Measurements from ENCODE around the gene DDX31. TPM values are rescaled to one million over a fixed set of nuclear protein-coding genes. Genes with fewer than 3 reads are reported as not detected.

The DDX31 gene
- total RNA-seq, 1 donor, result 11.6 TPM

DNA sequence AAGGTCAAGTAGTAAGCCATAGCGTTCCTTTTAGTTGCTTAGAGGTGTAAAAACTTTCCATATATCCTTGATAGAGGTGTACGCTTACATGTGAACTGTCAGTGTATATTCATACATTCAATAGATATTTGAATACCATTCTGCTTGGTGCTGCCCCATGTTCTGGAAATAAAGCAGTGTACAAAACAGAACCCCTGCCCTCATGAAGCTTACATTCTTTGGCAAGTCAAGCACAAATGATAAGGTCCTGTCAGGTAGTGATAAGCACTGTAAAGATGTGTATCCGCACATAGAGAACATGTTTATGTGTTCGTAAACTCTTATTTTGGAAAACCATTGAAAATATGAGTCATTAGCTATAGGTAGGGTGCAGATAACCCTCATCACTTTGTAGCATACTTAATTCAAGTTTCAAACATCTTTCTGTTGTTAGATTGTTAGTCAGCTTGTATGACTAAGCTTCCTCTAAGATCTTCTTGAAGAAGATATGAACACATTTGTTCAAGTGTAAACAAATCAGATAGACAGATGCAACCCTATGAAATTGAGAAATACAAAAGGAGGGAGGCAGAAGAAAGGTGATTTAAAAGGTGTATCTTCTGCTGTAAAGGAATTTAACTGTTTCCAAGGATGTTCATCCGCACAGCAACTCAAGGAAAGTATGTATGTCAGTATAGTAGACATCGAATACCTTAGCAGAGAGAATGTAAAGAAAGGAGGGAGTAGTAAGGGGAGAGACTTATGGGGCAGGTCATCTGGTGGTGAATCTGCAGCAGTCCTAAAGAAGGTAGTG is 2.0 kb upstream of the DDX31 start:
- no peaks in the 10 kb centered on the region for H3K9me3 ChIP-seq (ENCODE audit: low read depth, low read length)
- peak overlapping the region; percentile 83 for H3K4me2 ChIP-seq (ENCODE audit: insufficient read depth, low read length)
- H3K27ac ChIP-seq (ENCODE audit: low read depth, low read length), result peak overlapping the region; percentile 99
- no peak for TF ChIP-seq CTCF (IDR thresholded peaks at IDR 0.05; ENCODE audit: extremely low read depth, low read depth, low read length)
- H4K20me1 ChIP-seq (ENCODE audit: insufficient read depth, low read length), result peaks cover 51% of the 10 kb centered on the region
- no peaks in the 10 kb centered on the region for H3K36me3 ChIP-seq (ENCODE audit: insufficient read depth, low read length)
- DNase-seq (ENCODE audit: insufficient read length, low spot score, missing footprints), result no peak
- peaks cover 24% of the 10 kb centered on the region for H3K4me1 ChIP-seq (ENCODE audit: insufficient read depth, low read length)
- no peak overlapping the region for H2AFZ ChIP-seq (ENCODE audit: low read length)
- H3K79me2 ChIP-seq (ENCODE audit: insufficient read depth, low read length), result peaks cover 84% of the 10 kb centered on the region
- H3K27me3 ChIP-seq (ENCODE audit: insufficient read depth, low read length), result no peaks in the 10 kb centered on the region
- H3K4me3 ChIP-seq (ENCODE audit: insufficient read depth, low read length), result peak overlapping the region; percentile 98

- peak within 1 kb of the TSS; percentile 97 for H2AFZ ChIP-seq (ENCODE audit: low read length)
- no peak for TF ChIP-seq CTCF (IDR thresholded peaks at IDR 0.05; ENCODE audit: extremely low read depth, low read depth, low read length)
- H4K20me1 ChIP-seq (ENCODE audit: insufficient read depth, low read length), result peaks cover 46% of the 10 kb centered on the region
- peak; percentile 96 for DNase-seq (ENCODE audit: insufficient read length, low spot score, missing footprints)
- peak within 1 kb of the TSS; percentile 83 for H3K4me2 ChIP-seq (ENCODE audit: insufficient read depth, low read length)
- H3K27me3 ChIP-seq (ENCODE audit: insufficient read depth, low read length), result no peaks in the 10 kb centered on the region
- H3K27ac ChIP-seq (ENCODE audit: low read depth, low read length), result peak within 1 kb of the TSS; percentile 99
- peaks cover 24% of the 10 kb centered on the region for H3K4me1 ChIP-seq (ENCODE audit: insufficient read depth, low read length)
- no peaks in the 10 kb centered on the region for H3K9me3 ChIP-seq (ENCODE audit: low read depth, low read length)
- peak within 1 kb of the TSS; percentile 98 for H3K4me3 ChIP-seq (ENCODE audit: insufficient read depth, low read length)
- H3K79me2 ChIP-seq (ENCODE audit: insufficient read depth, low read length), result peaks cover 82% of the 10 kb centered on the region
- H3K36me3 ChIP-seq (ENCODE audit: insufficient read depth, low read length), result no peaks in the 10 kb centered on the region
Measured at GRCh38 chr9:132670457-132671391, 941 bp upstream of the DDX31 start, which contains the start of gene GTF3C4. Gene GTF3C4 (plus strand): TSS chr9:132670464. CDS start chr9:132670599, 135 bp downstream.

DNA sequence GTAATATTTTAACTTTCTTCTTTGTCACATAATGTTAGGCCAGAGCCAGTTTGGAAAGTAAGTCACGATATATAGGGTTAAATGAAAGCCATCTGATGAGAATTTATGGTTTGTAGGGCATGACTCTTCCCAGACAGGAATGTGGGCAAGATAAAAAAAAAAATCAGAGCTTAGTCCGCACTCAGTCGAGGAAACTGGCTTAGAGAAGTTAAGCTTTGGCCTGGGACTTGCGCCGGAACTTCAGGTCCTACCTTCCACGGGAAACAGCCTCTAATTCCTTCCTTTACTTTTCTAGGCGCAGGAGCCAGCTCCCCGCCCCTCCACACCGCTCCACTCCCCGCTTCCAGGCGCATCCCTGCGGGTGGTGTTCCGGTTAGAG is 475 bp downstream of the DDX31 start:
- H4K20me1 ChIP-seq (ENCODE audit: insufficient read depth, low read length), result peaks cover 40% of the 10 kb centered on the region
- peak overlapping the region; percentile 97 for H2AFZ ChIP-seq (ENCODE audit: low read length)
- peaks cover 82% of the 10 kb centered on the region for H3K79me2 ChIP-seq (ENCODE audit: insufficient read depth, low read length)
- no peak for DNase-seq (ENCODE audit: insufficient read length, low spot score, missing footprints)
- H3K4me2 ChIP-seq (ENCODE audit: insufficient read depth, low read length), result peak overlapping the region; percentile 83
- peak overlapping the region; percentile 99 for H3K27ac ChIP-seq (ENCODE audit: low read depth, low read length)
- no peaks in the 10 kb centered on the region for H3K9me3 ChIP-seq (ENCODE audit: low read depth, low read length)
- H3K4me1 ChIP-seq (ENCODE audit: insufficient read depth, low read length), result peaks cover 24% of the 10 kb centered on the region
- peak overlapping the region; percentile 98 for H3K4me3 ChIP-seq (ENCODE audit: insufficient read depth, low read length)
- TF ChIP-seq CTCF (IDR thresholded peaks at IDR 0.05; ENCODE audit: extremely low read depth, low read depth, low read length), result no peak
- H3K36me3 ChIP-seq (ENCODE audit: insufficient read depth, low read length), result no peaks in the 10 kb centered on the region
- H3K27me3 ChIP-seq (ENCODE audit: insufficient read depth, low read length), result no peaks in the 10 kb centered on the region
